GM12878 (cell line): ENCODE data around the gene SARS2. TPM values are rescaled to one million over a fixed set of nuclear protein-coding genes. Genes with fewer than 3 reads are reported as not detected.

Source experiments
- ATAC-seq: fragments of 200-7000 bp; cut with Tn5 transposase; 3 replicates; pipeline ENCODE4 v1.9.1; 2020; ENCODE audit warnings: mild to moderate bottlenecking, moderate library complexity
- BruUV-seq: library from RNA; stranded (reverse); fragments of 400-500 nt; replicated peaks from 2 replicates; lab custom pipeline; 2021; lab: Mats Ljungman, UMichigan
- CTCF ChIA-PET: fragments of 300-600 bp; sonication (Branson Sonifier 250); formaldehyde crosslinking; extraction: SDS; loops from one replicate; lab custom pipeline; 2021; ENCODE audit warnings: inconsistent platforms; lab: Yijun Ruan, JAX
- POLR2A ChIA-PET: fragments of 350-600 bp; formaldehyde crosslinking; extraction: SDS; loops from one replicate; lab custom pipeline; 2021; ENCODE audit warnings: inconsistent platforms; lab: Charles Lee
- RAD21 ChIA-PET: fragments of 300-600 bp; sonication (Branson Sonifier 250); formaldehyde crosslinking; loops from one replicate; lab custom pipeline; 2023; ENCODE audit warnings: antibody characterized with exemption; ENCODE audit not compliant: unreplicated experiment; lab: Charles Lee
- SMC1A ChIA-PET: fragments of 300-600 bp; sonication (Branson Sonifier 250); formaldehyde crosslinking; loops from one replicate; lab custom pipeline; 2023; ENCODE audit not compliant: unreplicated experiment, uncharacterized antibody; lab: Charles Lee
- DNase-seq: peaks from one replicate; pipeline ENCODE4 v3.0.0-alpha.2; 2011; ENCODE audit warnings: low read depth, low spot score
- FAIRE-seq: peaks from 3 replicates; lab custom pipeline; 2011; peaks lifted over from hg19 to GRCh38; lab: Jason Lieb, UNC
- H2AFZ ChIP-seq: 2 replicates; pipeline ENCODE4 v1.6.0; 2011; ENCODE audit warnings: low read depth, low read length, control low read depth; ENCODE audit not compliant: control insufficient read depth
- H3K27ac ChIP-seq: 2 replicates; pipeline ENCODE4 v1.5.1; 2011; ENCODE audit warnings: control low read depth; ENCODE audit not compliant: control insufficient read depth, insufficient read depth
- H3K27me3 ChIP-seq, 2 experiments: replicated peaks in 1 of 2; 2 replicates each; pipeline versions ENCODE4 v1.6.0 to v1.6.1; 2011; ENCODE audit warnings: low read length in 1 of 2; ENCODE audit not compliant: control insufficient read depth in 2 of 2, insufficient read depth in 2 of 2
- H3K36me3 ChIP-seq, 2 experiments: 2 replicates each; pipeline ENCODE4 v1.5.1; 2011; ENCODE audit warnings: low read length in 1 of 2; ENCODE audit not compliant: control insufficient read depth in 2 of 2, insufficient read depth in 2 of 2
- H3K4me1 ChIP-seq: 2 replicates; pipeline ENCODE4 v1.6.1; 2011; ENCODE audit warnings: mild to moderate bottlenecking, low read length, moderate library complexity, mixed read lengths; ENCODE audit not compliant: control insufficient read depth, insufficient read depth
- H3K4me2 ChIP-seq: 2 replicates; pipeline ENCODE4 v1.6.0; 2011; ENCODE audit warnings: control low read depth; ENCODE audit not compliant: control insufficient read depth, insufficient read depth
- H3K4me3 ChIP-seq: fragments of 200-600 bp; sonication (generic); 2 replicates; pipeline ENCODE4 v1.5.1; 2016
- H3K79me2 ChIP-seq: 2 replicates; pipeline ENCODE4 v1.6.0; 2011; ENCODE audit warnings: low read length; ENCODE audit not compliant: control insufficient read depth, insufficient read depth
- H3K9ac ChIP-seq: 2 replicates; pipeline ENCODE4 v1.8.0; 2011; ENCODE audit warnings: low read length, control low read depth, mixed read lengths; ENCODE audit not compliant: control insufficient read depth, insufficient read depth
- H3K9me3 ChIP-seq: replicated peaks from 3 replicates; pipeline ENCODE4 v1.5.1; 2011; ENCODE audit warnings: mild to moderate bottlenecking, low read length; ENCODE audit not compliant: control insufficient read depth, insufficient read depth
- H4K20me1 ChIP-seq: 2 replicates; pipeline ENCODE4 v1.6.0; 2011; ENCODE audit not compliant: control insufficient read depth, insufficient read depth
- ATF7 ChIP-seq: fragments of 450-650 bp; IDR thresholded peaks from 2 replicates; pipeline ENCODE4 v1.6.1; 2016; ENCODE audit warnings: low read depth, mild to moderate bottlenecking
- BCL3 ChIP-seq: IDR thresholded peaks from 2 replicates; pipeline ENCODE4 v1.6.1; 2011; ENCODE audit warnings: borderline replicate concordance, low read depth, mild to moderate bottlenecking, moderate library complexity, low read length; ENCODE audit not compliant: insufficient read depth, poor library complexity, severe bottlenecking
- CBX3 ChIP-seq: fragments of 200-600 bp; sonication (generic); IDR thresholded peaks from 2 replicates; pipeline ENCODE4 v1.6.1; 2016; ENCODE audit warnings: low read depth, borderline replicate concordance
- HDGF ChIP-seq: fragments of 450-650 bp; IDR thresholded peaks from 2 replicates; pipeline ENCODE4 v1.6.1; 2016; ENCODE audit warnings: antibody characterized with exemption
- MEF2B ChIP-seq: fragments of 450-650 bp; IDR thresholded peaks from 2 replicates; pipeline ENCODE4 v1.6.1; 2018; ENCODE audit warnings: mild to moderate bottlenecking, moderate library complexity; ENCODE audit not compliant: partially characterized antibody, poor library complexity, severe bottlenecking
- NBN ChIP-seq: fragments of 450-650 bp; IDR thresholded peaks from 2 replicates; pipeline ENCODE4 v1.6.1; 2016
- POLR2AphosphoS2 ChIP-seq: IDR thresholded peaks from 2 replicates; pipeline ENCODE4 v1.6.1; 2011; ENCODE audit warnings: low read depth, mild to moderate bottlenecking, low read length, improper control_type of control experiment, moderate library complexity
- RAD51 ChIP-seq: fragments of 450-650 bp; IDR thresholded peaks from 2 replicates; pipeline ENCODE4 v1.6.1; 2016; ENCODE audit warnings: moderate library complexity, mild to moderate bottlenecking, inconsistent platforms
- RELA ChIP-seq: fragments of 450-650 bp; IDR thresholded peaks from 2 replicates; pipeline ENCODE4 v1.8.0; 2014; ENCODE audit warnings: borderline replicate concordance; ENCODE audit not compliant: partially characterized antibody
- RUNX3 ChIP-seq: IDR thresholded peaks from 2 replicates; pipeline ENCODE4 v1.6.1; 2012; ENCODE audit warnings: low read length, inconsistent platforms
- TCF12 ChIP-seq: IDR thresholded peaks from 2 replicates; pipeline ENCODE4 v1.6.1; 2011; ENCODE audit warnings: low read depth, mild to moderate bottlenecking, low read length
- WRNIP1 ChIP-seq: IDR thresholded peaks from 2 replicates; pipeline ENCODE4 v1.6.1; 2011; ENCODE audit warnings: low read depth, low read length, improper control_type of control experiment, borderline replicate concordance
- YY1 ChIP-seq: IDR thresholded peaks from 2 replicates; pipeline ENCODE4 v1.6.1; 2011; ENCODE audit warnings: low read depth, mild to moderate bottlenecking, low read length
- ZNF384 ChIP-seq: IDR thresholded peaks from 2 replicates; pipeline ENCODE4 v1.6.1; 2012; ENCODE audit warnings: low read depth, mild to moderate bottlenecking, low read length, improper control_type of control experiment, borderline replicate concordance
- ZSCAN29 ChIP-seq: fragments of 450-650 bp; IDR thresholded peaks from 2 replicates; pipeline ENCODE4 v1.6.1; 2017; ENCODE audit warnings: mild to moderate bottlenecking, moderate library complexity
- whole genome bisulfite sequencing: methylation state at CpG from one replicate; pipeline ENCODE4 v1.1.6; 2016; ENCODE audit warnings: low lambda C conversion rate; ENCODE audit not compliant: insufficient replicate concordance, insufficient coverage; ENCODE audit errors: missing lambda C conversion rate; 5-methylcytosine and 5-hydroxymethylcytosine counted together
- in situ Hi-C: fragments of 300-500 bp; cut with MboI; formaldehyde crosslinking; loops from 9 replicates; pipeline ENCODE4 v1.14.3; 2018; ENCODE audit warnings: mixed read lengths
- intact Hi-C: fragments of 100-400 bp; cut with micrococcal nuclease; formaldehyde crosslinking; loops from one replicate; pipeline ENCODE4 v1.14.2; 2022; ENCODE audit not compliant: unreplicated experiment
- polyA plus RNA-seq, 11 experiments: library from polyadenylated mRNA; depleted of rRNA in 4 of 11; unstranded in 6 of 11; stranded (reverse) in 5 of 11; fragments of >200 nt; fragmentation: Nextera tagmentation in 4 of 11; fragmentation: Illumina TruSeq in 1 of 11; extraction: Ambion mirVana in 4 of 11; extraction: Trizol in 1 of 11; gene quantifications; 1 replicate in 1 of 11; 2 replicates in 10 of 11; pipeline versions ENCODE4 v1.2.1 to v1.2.3, GENCODE V29; 2011 to 2016; ENCODE audit warnings: inconsistent platforms in 2 of 11, missing spikeins in 2 of 11, low read depth in 1 of 11
- total RNA-seq, 4 experiments: library from RNA; depleted of rRNA in 3 of 4; stranded (reverse); fragments of >200 nt in 3 of 4; fragmentation: Illumina TruSeq in 1 of 4; extraction: Trizol in 1 of 4; gene quantifications; 2 replicates each; pipeline versions ENCODE4 v1.2.1 to v1.2.3, GENCODE V29; 2013 to 2021
- TF ChIP-seq, protein P1 (sequence below): fragments of 450-650 bp; IDR thresholded peaks from 2 replicates; pipeline ENCODE4 v1.6.1; 2018; ENCODE audit warnings: mild to moderate bottlenecking, low read depth, moderate library complexity; ENCODE audit not compliant: partially characterized antibody
- TF ChIP-seq, protein P2 (sequence below): IDR thresholded peaks from 2 replicates; pipeline ENCODE4 v1.6.1; 2012; ENCODE audit warnings: low read depth, low read length, improper control_type of control experiment

The SARS2 gene
- total and polyA plus RNA-seq, 10 of the 15 experiments (the other 5 are each of a cell fraction or from before 2014, with no cell fraction given): 2.6 to 50.3 (median 27.5) TPM

GRCh38 chr19:38978326-38978689 lies 47.7 kb upstream of the SARS2 start:
- WGBS: 82% methylated on average over 3 of the region's 3 CpGs
- SMC1A ChIA-PET: interaction anchor here (1.2 to 4.2 kb wide), 6 partner anchors 17 to 115 kb away, joined by 3 to 20 read pairs (median 6); no protein-coding TSS in a partner anchor
- no peaks in the 10 kb centered on the region for H3K36me3 ChIP-seq
- no peak for DNase-seq
- FAIRE-seq: no peak
- peaks cover 0 to 3% of the 10 kb centered on the region in 2 experiments; a peak in 2 of 4 replicates for H3K27me3 ChIP-seq
- H3K4me2 ChIP-seq: peak overlapping the region; percentile 11
- peaks cover 2% of the 10 kb centered on the region; the same call in 2 of the 3 replicates for H3K9me3 ChIP-seq
- in situ Hi-C loops: no loop called here
- RAD21 ChIA-PET: interaction anchor here (0.6 to 3.9 kb wide), 6 partner anchors 9 to 175 kb away, joined by 3 to 27 read pairs (median 4); partner anchors contain the start of gene FBXO27
- no peak for TF ChIP-seq CBX3
- no peak for TF ChIP-seq MEF2B
- TF ChIP-seq POLR2AphosphoS2: no peak
- no peak for TF ChIP-seq RELA
- no peak for TF ChIP-seq RAD51
- no peak for TF ChIP-seq WRNIP1
- no peak for TF ChIP-seq TCF12
- no peak for TF ChIP-seq ZNF384
- no peak for TF ChIP-seq HDGF
- TF ChIP-seq, protein P1, sequence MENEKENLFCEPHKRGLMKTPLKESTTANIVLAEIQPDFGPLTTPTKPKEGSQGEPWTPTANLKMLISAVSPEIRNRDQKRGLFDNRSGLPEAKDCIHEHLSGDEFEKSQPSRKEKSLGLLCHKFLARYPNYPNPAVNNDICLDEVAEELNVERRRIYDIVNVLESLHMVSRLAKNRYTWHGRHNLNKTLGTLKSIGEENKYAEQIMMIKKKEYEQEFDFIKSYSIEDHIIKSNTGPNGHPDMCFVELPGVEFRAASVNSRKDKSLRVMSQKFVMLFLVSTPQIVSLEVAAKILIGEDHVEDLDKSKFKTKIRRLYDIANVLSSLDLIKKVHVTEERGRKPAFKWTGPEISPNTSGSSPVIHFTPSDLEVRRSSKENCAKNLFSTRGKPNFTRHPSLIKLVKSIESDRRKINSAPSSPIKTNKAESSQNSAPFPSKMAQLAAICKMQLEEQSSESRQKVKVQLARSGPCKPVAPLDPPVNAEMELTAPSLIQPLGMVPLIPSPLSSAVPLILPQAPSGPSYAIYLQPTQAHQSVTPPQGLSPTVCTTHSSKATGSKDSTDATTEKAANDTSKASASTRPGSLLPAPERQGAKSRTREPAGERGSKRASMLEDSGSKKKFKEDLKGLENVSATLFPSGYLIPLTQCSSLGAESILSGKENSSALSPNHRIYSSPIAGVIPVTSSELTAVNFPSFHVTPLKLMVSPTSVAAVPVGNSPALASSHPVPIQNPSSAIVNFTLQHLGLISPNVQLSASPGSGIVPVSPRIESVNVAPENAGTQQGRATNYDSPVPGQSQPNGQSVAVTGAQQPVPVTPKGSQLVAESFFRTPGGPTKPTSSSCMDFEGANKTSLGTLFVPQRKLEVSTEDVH: no peak
- no peak for TF ChIP-seq BCL3
- TF ChIP-seq ATF7: no peak
- no peak for TF ChIP-seq NBN
- TF ChIP-seq, protein P2, sequence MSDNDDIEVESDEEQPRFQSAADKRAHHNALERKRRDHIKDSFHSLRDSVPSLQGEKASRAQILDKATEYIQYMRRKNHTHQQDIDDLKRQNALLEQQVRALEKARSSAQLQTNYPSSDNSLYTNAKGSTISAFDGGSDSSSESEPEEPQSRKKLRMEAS: no peak
- TF ChIP-seq ZSCAN29: no peak
- no peak for TF ChIP-seq YY1
- no peak for TF ChIP-seq RUNX3
- no peak overlapping the region for H2AFZ ChIP-seq
- no peak overlapping the region for H3K4me3 ChIP-seq
- no peak overlapping the region; the same call in 1 of the 2 replicates for H3K9ac ChIP-seq
- H3K79me2 ChIP-seq: no peaks in the 10 kb centered on the region
- no TSS peak for BruUV-seq
- POLR2A ChIA-PET: interaction anchor here (0.6 to 2.5 kb wide), 4 partner anchors 10 to 36 kb away, joined by 3 to 15 read pairs (median 4); no protein-coding TSS in a partner anchor
- CTCF ChIA-PET: interaction anchor here (0.9 to 3.8 kb wide), 9 partner anchors 15 to 74 kb away, joined by 3 to 28 read pairs (median 6); partner anchors contain the start of genes MRPS12 and SARS2
- no peak for ATAC-seq
- intact Hi-C loops: loop anchor here (1.0 to 10.0 kb wide), 3 partner anchors 28 to 426 kb away; partner anchors contain the start of gene ZFP36
- H4K20me1 ChIP-seq: no peaks in the 10 kb centered on the region
- peaks cover 21% of the 10 kb centered on the region for H3K4me1 ChIP-seq
- H3K27ac ChIP-seq: peak overlapping the region; percentile 78
